SK-N-SH treated with all-trans-retinoic acid at 6 μM for 48 hours (cell line): ENCODE results near the gene SNED1.

Experiments
- CSDC2 ChIP-seq: fragments of 250-450 bp; sonication (Bioruptor Pico); IDR thresholded peaks from 2 replicates; pipeline ENCODE4 v1.5.0; 2020; ENCODE audit warnings: mild to moderate bottlenecking, moderate library complexity
- PPARA ChIP-seq: fragments of 250-450 bp; sonication (Bioruptor Pico); IDR thresholded peaks from 2 replicates; pipeline ENCODE4 v1.5.0; 2020; ENCODE audit warnings: mild to moderate bottlenecking, borderline replicate concordance
- RARB ChIP-seq: fragments of 250-450 bp; sonication (Bioruptor Pico); IDR thresholded peaks from 2 replicates; pipeline ENCODE4 v1.8.0; 2021; ENCODE audit warnings: mild to moderate bottlenecking, moderate library complexity
- ZFP3 ChIP-seq: fragments of 250-450 bp; sonication (Bioruptor Pico); IDR thresholded peaks from 2 replicates; pipeline ENCODE4 v1.5.0; 2020; ENCODE audit warnings: mild to moderate bottlenecking, moderate library complexity
- ZFP30 ChIP-seq: fragments of 450-650 bp; formaldehyde crosslinking; IDR thresholded peaks from 2 replicates; pipeline ENCODE4 v1.5.0; 2022; ENCODE audit warnings: mild to moderate bottlenecking, moderate library complexity
- ZNF8 ChIP-seq: fragments of 450-650 bp; formaldehyde crosslinking; IDR thresholded peaks from 2 replicates; pipeline ENCODE4 v1.5.0; 2020; ENCODE audit warnings: mild to moderate bottlenecking, moderate library complexity
- TF ChIP-seq, protein P1 (sequence below): fragments of 250-450 bp; sonication (Bioruptor Pico); IDR thresholded peaks from 2 replicates; pipeline ENCODE4 v1.5.0; 2020; ENCODE audit warnings: mild to moderate bottlenecking, moderate library complexity
- TF ChIP-seq, protein P2 (sequence below): fragments of 250-450 bp; sonication (Bioruptor Pico); IDR thresholded peaks from 2 replicates; pipeline ENCODE4 v1.5.1; 2020; ENCODE audit warnings: low read depth, mild to moderate bottlenecking, moderate library complexity
- TF ChIP-seq, protein P3 (sequence below): fragments of 250-450 bp; sonication (Bioruptor Pico); IDR thresholded peaks from 2 replicates; pipeline ENCODE4 v1.8.0; 2021; ENCODE audit warnings: low read depth, mild to moderate bottlenecking, moderate library complexity, borderline replicate concordance
- TF ChIP-seq, protein P4 (sequence below): fragments of 250-450 bp; sonication (Bioruptor Pico); IDR thresholded peaks from 2 replicates; pipeline ENCODE4 v1.8.0; 2020; ENCODE audit warnings: mild to moderate bottlenecking, moderate library complexity, borderline replicate concordance

DNA sequence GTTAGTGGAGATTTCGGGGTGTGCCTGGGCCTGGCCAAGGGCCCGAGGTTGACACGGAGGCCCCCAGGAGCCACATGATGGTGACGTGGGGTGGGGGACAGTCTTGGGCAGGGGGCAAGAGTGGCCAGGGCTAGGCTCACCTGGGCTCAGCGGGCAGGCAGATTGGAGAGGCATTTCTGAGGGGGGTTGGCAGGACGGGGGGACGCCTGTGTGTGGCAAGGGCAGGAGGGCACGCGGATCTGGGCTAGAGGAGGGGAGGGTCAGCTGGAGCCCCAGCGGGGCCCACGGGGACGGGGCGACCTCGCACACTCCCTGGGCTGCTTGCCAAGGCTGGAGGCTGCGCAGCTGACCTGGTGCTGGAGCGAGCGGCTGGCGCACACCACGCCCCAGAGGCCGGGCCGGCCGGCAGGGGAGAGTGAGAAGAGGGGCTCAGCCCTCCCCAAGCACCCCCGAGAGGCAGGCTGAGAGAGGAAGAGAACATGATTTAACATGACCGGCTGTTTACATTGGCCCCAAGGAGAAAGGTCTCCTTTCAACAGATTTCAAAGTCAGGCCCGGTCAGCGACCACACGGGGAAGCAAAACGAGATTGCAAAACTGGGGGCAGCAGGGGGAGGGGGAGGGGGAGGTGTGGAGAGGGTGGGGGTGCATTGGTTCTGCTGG lies 38.0 kb upstream of the SNED1 start:
- TF ChIP-seq PPARA (CRISPR knock-in tag) (no peak), RARB (no peak), CSDC2 (no peak), ZFP3 (CRISPR knock-in tag) (no peak), ZNF8 (CRISPR knock-in tag) (no peak), ZFP30 (CRISPR knock-in tag) (no peak)
- TF ChIP-seq, protein P1, sequence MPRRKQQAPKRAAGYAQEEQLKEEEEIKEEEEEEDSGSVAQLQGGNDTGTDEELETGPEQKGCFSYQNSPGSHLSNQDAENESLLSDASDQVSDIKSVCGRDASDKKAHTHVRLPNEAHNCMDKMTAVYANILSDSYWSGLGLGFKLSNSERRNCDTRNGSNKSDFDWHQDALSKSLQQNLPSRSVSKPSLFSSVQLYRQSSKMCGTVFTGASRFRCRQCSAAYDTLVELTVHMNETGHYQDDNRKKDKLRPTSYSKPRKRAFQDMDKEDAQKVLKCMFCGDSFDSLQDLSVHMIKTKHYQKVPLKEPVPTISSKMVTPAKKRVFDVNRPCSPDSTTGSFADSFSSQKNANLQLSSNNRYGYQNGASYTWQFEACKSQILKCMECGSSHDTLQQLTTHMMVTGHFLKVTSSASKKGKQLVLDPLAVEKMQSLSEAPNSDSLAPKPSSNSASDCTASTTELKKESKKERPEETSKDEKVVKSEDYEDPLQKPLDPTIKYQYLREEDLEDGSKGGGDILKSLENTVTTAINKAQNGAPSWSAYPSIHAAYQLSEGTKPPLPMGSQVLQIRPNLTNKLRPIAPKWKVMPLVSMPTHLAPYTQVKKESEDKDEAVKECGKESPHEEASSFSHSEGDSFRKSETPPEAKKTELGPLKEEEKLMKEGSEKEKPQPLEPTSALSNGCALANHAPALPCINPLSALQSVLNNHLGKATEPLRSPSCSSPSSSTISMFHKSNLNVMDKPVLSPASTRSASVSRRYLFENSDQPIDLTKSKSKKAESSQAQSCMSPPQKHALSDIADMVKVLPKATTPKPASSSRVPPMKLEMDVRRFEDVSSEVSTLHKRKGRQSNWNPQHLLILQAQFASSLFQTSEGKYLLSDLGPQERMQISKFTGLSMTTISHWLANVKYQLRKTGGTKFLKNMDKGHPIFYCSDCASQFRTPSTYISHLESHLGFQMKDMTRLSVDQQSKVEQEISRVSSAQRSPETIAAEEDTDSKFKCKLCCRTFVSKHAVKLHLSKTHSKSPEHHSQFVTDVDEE (CRISPR knock-in tag), result no peak
- TF ChIP-seq, protein P2, sequence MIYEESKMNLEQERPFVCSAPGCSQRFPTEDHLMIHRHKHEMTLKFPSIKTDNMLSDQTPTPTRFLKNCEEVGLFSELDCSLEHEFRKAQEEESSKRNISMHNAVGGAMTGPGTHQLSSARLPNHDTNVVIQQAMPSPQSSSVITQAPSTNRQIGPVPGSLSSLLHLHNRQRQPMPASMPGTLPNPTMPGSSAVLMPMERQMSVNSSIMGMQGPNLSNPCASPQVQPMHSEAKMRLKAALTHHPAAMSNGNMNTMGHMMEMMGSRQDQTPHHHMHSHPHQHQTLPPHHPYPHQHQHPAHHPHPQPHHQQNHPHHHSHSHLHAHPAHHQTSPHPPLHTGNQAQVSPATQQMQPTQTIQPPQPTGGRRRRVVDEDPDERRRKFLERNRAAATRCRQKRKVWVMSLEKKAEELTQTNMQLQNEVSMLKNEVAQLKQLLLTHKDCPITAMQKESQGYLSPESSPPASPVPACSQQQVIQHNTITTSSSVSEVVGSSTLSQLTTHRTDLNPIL (CRISPR knock-in tag), result no peak
- TF ChIP-seq, protein P3, sequence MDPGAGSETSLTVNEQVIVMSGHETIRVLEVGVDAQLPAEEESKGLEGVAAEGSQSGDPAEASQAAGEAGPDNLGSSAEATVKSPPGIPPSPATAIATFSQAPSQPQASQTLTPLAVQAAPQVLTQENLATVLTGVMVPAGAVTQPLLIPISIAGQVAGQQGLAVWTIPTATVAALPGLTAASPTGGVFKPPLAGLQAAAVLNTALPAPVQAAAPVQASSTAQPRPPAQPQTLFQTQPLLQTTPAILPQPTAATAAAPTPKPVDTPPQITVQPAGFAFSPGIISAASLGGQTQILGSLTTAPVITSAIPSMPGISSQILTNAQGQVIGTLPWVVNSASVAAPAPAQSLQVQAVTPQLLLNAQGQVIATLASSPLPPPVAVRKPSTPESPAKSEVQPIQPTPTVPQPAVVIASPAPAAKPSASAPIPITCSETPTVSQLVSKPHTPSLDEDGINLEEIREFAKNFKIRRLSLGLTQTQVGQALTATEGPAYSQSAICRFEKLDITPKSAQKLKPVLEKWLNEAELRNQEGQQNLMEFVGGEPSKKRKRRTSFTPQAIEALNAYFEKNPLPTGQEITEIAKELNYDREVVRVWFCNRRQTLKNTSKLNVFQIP (CRISPR knock-in tag), result no peak
- TF ChIP-seq, protein P4, sequence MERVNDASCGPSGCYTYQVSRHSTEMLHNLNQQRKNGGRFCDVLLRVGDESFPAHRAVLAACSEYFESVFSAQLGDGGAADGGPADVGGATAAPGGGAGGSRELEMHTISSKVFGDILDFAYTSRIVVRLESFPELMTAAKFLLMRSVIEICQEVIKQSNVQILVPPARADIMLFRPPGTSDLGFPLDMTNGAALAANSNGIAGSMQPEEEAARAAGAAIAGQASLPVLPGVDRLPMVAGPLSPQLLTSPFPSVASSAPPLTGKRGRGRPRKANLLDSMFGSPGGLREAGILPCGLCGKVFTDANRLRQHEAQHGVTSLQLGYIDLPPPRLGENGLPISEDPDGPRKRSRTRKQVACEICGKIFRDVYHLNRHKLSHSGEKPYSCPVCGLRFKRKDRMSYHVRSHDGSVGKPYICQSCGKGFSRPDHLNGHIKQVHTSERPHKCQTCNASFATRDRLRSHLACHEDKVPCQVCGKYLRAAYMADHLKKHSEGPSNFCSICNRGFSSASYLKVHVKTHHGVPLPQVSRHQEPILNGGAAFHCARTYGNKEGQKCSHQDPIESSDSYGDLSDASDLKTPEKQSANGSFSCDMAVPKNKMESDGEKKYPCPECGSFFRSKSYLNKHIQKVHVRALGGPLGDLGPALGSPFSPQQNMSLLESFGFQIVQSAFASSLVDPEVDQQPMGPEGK (CRISPR knock-in tag), result no peak
